ENCODE measurements around the gene SEC31B. TPM values are rescaled to one million over a fixed set of nuclear protein-coding genes. Genes with fewer than 3 reads are reported as not detected.

The SEC31B gene
- total and polyA plus RNA-seq, 3 donors from 2014 or later, result 23.1 to 42.0 (median 32.8) TPM

DNA sequence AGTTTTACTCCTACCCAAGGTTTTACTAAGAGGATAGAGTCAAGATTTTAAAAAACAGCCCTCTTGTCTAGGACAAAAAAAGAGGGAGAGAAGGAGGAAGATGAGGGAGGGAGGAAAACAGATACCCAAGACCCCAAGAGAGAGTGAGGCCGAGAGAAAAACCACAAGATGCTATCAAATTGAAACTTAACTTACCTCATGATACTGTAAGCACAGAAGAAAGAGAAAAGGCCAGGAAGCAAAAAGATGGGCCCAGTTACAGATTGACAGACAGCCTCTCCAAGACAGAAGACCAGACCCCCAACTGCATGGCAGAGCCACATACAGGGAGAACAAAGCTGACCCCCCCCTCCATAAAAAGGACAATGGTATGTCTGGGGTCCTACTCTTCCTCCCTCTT lies 11.4 kb downstream of the SEC31B start:
- Histone ChIP-seq H3K4me1 (no peaks in the 10 kb centered on the region), H3K4me3 (no peak overlapping the region), H3K36me3 (ENCODE audit: low read depth, missing control alignments) (no peaks in the 10 kb centered on the region), H3K27ac (no peak overlapping the region), H3K9me3 (no peaks in the 10 kb centered on the region), H3K27me3 (no peaks in the 10 kb centered on the region)
- TF ChIP-seq, protein P1, sequence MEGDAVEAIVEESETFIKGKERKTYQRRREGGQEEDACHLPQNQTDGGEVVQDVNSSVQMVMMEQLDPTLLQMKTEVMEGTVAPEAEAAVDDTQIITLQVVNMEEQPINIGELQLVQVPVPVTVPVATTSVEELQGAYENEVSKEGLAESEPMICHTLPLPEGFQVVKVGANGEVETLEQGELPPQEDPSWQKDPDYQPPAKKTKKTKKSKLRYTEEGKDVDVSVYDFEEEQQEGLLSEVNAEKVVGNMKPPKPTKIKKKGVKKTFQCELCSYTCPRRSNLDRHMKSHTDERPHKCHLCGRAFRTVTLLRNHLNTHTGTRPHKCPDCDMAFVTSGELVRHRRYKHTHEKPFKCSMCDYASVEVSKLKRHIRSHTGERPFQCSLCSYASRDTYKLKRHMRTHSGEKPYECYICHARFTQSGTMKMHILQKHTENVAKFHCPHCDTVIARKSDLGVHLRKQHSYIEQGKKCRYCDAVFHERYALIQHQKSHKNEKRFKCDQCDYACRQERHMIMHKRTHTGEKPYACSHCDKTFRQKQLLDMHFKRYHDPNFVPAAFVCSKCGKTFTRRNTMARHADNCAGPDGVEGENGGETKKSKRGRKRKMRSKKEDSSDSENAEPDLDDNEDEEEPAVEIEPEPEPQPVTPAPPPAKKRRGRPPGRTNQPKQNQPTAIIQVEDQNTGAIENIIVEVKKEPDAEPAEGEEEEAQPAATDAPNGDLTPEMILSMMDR (IDR thresholded peaks at IDR 0.05), result no peak
- TF ChIP-seq POLR2A (IDR thresholded peaks at IDR 0.05), result no peak
- no peak for DNase-seq
- intact Hi-C loops (cut with DNase I; ENCODE audit: low total_unique reads), result no loop called here
- 70 to 85% methylated on average over 1 of the region's 1 CpG for WGBS, 2 donors

DNA sequence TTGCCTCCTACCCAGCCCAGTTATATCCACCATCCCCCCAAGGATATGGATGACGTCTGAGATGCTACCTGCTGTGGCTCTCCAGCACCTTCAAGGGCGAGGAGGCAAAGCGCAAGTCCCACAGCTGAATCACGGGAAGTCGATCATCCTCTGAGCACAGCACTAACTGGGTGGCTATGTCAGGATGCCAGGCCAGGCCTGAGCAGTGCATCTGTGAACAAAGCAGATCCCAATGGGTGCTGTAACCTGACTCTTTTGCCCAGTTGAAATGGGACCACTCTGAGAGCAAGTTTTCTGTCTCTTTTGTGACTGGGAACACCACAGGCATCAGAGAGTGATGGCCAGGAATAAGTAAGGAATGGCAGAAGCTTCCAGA lies 12.3 kb downstream of the SEC31B start:
- Histone ChIP-seq H3K4me1 (no peaks in the 10 kb centered on the region), H3K27ac (no peak overlapping the region), H3K36me3 (ENCODE audit: low read depth, missing control alignments) (no peaks in the 10 kb centered on the region), H3K9me3 (no peaks in the 10 kb centered on the region), H3K27me3 (no peaks in the 10 kb centered on the region), H3K4me3 (no peak overlapping the region)
- no peak for TF ChIP-seq POLR2A (IDR thresholded peaks at IDR 0.05)
- TF ChIP-seq, protein P1 (IDR thresholded peaks at IDR 0.05), result no peak
- intact Hi-C loops (cut with DNase I; ENCODE audit: low total_unique reads), result no loop called here
- 86 to 94% methylated on average over 5 of the region's 5 CpGs for WGBS, 2 donors
- no peak for DNase-seq

DNA sequence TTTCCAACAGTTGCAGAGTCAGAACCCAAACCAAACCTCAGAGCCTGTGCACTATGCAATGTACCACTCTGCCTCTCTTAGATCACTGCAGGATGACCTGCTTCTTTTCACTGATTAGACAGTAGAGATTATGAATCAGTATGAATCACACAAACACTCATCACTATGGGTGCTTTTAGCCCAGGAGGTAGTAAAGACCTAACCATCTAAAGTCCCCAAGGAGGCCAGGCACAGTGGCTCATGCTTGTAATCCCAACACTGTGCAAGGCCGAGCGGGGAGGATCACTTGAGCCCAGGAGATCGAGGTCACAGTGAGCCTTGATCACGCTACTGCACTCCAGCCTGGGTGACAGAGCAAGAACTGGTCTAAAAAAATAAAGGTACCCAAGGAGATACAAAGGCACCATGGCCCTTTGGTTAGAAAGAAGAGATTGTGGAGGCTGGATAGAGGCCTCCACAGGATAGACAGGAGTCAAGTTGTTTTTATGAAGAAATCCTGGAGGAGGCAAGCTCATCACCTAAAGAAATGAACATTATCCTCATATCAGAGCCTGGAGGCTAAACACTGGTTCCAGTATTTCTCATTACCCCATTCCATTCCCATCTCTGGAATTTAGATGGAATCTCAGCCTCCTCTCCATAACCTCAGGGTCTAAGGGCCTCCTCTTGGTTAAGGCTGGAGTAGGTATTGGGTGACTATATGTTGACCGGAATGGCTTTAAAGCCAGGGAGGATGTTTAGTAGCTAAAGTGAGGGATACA lies 12.9 kb downstream of the SEC31B start:
- intact Hi-C loops (cut with DNase I; ENCODE audit: low total_unique reads), result no loop called here
- 88 to 99% methylated on average over 5 of the region's 5 CpGs for WGBS, 2 donors
- Histone ChIP-seq H3K36me3 (ENCODE audit: low read depth, missing control alignments) (no peaks in the 10 kb centered on the region), H3K9me3 (no peaks in the 10 kb centered on the region), H3K27me3 (no peaks in the 10 kb centered on the region), H3K4me3 (no peak overlapping the region), H3K27ac (no peak overlapping the region), H3K4me1 (no peaks in the 10 kb centered on the region)
- DNase-seq, result no peak
- TF ChIP-seq POLR2A (IDR thresholded peaks at IDR 0.05), result no peak
- TF ChIP-seq, protein P1 (IDR thresholded peaks at IDR 0.05), result no peak

DNA sequence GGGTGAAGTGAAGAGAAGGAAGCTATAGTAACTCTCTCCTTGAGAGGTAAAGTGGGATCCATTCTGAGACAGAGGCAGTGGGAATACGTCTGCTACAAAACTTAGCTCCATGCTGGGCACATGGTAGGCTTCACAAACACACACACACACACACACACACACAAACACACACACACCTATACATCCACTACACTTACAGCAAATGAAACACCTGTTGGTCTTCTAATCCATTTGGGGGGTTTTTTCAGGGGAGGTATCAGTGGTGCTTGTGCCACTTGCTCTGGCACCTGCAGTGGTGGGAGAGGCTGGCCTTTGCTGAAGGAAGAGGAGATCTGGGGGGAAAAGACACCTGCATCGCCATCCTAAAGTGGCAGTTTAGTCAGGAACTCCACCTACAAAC lies 14.5 kb downstream of the SEC31B start:
- Histone ChIP-seq H3K27me3 (no peaks in the 10 kb centered on the region), H3K36me3 (ENCODE audit: low read depth, missing control alignments) (no peaks in the 10 kb centered on the region), H3K27ac (no peak overlapping the region), H3K4me3 (no peak overlapping the region), H3K4me1 (no peaks in the 10 kb centered on the region), H3K9me3 (no peaks in the 10 kb centered on the region)
- WGBS, 2 donors, result 91 to 93% methylated on average over 2 of the region's 2 CpGs
- DNase-seq, result no peak
- TF ChIP-seq POLR2A (IDR thresholded peaks at IDR 0.05), result no peak
- TF ChIP-seq, protein P1 (IDR thresholded peaks at IDR 0.05), result no peak
- intact Hi-C loops (cut with DNase I; ENCODE audit: low total_unique reads), result no loop called here

DNA sequence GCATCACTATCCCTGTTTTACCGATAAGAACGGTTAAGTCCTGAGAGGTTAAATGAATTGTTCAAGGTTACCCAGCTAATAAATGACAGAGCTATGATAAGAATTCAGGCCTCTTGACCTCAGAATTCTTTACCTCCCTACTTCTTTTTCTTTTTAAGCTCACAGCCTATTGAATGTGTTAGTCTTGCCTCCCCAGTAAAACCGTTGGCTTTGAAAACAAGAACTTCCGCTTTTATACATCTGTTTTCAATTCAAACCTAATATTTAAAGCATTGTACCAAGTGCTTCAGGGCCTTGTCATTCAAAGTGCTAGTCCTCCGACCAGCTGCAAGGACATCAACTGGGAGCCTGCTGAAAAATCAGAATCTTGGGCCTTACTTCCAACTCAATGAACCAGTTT lies 15.6 kb downstream of the SEC31B start:
- Histone ChIP-seq H3K27ac (no peak overlapping the region), H3K4me3 (no peak overlapping the region), H3K27me3 (no peaks in the 10 kb centered on the region), H3K36me3 (ENCODE audit: low read depth, missing control alignments) (no peaks in the 10 kb centered on the region), H3K4me1 (no peaks in the 10 kb centered on the region), H3K9me3 (no peaks in the 10 kb centered on the region)
- intact Hi-C loops (cut with DNase I; ENCODE audit: low total_unique reads), result no loop called here
- WGBS, 2 donors, result 58 to 65% methylated on average over 5 of the region's 5 CpGs
- no peak for DNase-seq
- TF ChIP-seq, protein P1 (IDR thresholded peaks at IDR 0.05), result no peak

Measured in testis (tissue), 3 donors.